ENCODE results near the gene NGFR. TPM values are rescaled to one million over a fixed set of nuclear protein-coding genes. Genes with fewer than 3 reads are reported as not detected.

The NGFR gene
- polyA plus RNA-seq, 1 of the 3 experiments (the other 2 are of a cell fraction) = 0.76 TPM

DNA sequence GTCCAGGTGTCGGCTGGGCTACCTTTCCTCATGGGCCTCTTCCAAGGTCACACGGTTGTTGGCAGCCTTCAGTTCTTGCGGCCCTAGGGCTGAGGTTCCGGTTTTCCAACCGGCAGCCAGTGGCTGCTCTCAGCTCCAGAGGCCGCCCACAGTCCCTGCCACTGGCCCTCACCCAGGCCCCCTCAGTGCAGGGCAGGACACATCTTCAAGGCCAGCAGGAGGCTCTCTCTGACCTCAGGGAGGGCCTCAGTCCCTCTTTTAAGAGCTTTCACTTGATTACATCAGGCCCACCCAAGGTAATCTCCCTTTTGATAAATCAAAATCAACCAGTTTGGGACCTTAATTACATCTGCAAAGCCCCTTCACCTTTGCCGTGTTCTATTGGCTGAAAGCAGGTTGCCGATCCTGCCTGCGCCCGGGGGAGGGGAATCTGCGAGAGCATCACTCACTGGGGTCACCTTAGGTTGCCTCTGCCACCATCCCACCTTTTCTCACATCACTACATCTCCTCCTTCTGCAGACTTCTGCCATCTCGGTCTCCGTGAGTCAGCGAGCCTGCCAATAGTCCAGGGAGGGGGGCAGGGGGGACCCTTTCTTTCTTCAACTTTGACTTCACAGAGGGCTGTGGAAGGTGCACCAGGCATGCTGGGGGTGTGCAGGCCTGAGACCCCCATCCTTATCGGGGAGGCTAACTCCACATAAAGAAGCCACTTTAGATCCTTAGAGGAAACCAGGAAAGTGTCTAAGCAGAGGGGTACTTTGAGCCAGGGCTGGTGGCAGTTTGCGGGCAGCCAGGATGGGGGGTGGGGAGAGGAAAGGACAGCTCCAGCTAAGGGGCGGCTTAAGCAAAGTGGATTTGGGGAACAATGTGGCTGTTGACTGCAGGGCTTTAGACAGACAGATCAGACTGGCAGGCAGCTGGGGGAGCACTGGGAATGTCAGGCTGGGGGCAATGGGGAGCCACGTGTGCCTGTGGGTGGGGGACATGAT, 51.7 kb downstream of the NGFR start:
- 79% methylated on average over 18 of the region's 18 CpGs for WGBS (ENCODE audit: low lambda C conversion rate)
- H3K4me1 ChIP-seq (ENCODE audit: control insufficient read depth in 1 of 2, insufficient read depth in 2 of 2, low read depth in 1 of 2, low read length in 1 of 2) = peaks cover 0 to 40% of the 10 kb centered on the region in 2 experiments; a peak in 1 of 4 replicates
- H2AFZ ChIP-seq (ENCODE audit: low read depth) = no peak overlapping the region
- no peaks in the 10 kb centered on the region for H3K79me2 ChIP-seq (ENCODE audit: insufficient read depth)
- ChIA-PET CTCF (interaction anchor here (1.0 to 17.1 kb wide), 15 partner anchors 10 to 148 kb away, joined by 3 to 499 read pairs (median 5); partner anchors contain the start of genes NGFR and PHB1), POLR2A (interaction anchor here (0.8 kb wide), 1 partner anchor 32 kb away, joined by 3 read pairs; no protein-coding TSS in a partner anchor)
- no peaks in the 10 kb centered on the region for H4K20me1 ChIP-seq (ENCODE audit: insufficient read depth)
- no peaks in the 10 kb centered on the region for H3K36me3 ChIP-seq (replicated peaks in 1 of 2; ENCODE audit: control insufficient read depth in 1 of 2, insufficient read depth in 2 of 2, low read length in 1 of 2)
- no peaks in the 10 kb centered on the region for H3K9me2 ChIP-seq
- H3K9me3 ChIP-seq = no peaks in the 10 kb centered on the region
- H3K4me2 ChIP-seq = no peak overlapping the region
- H3K9ac ChIP-seq = no peak overlapping the region
- TF ChIP-seq USF2 (IDR thresholded peaks at IDR 0.05; ENCODE audit: borderline replicate concordance, low read depth, low read length) (no peak), RCOR1 (IDR thresholded peaks at IDR 0.05; ENCODE audit: low read length) (no peak), ZBTB33 (IDR thresholded peaks at IDR 0.05; ENCODE audit: borderline replicate concordance, low read depth) (no peak), CHD2 (IDR thresholded peaks at IDR 0.05; ENCODE audit: low read length, partially characterized antibody) (no peak), MEF2A (IDR thresholded peaks at IDR 0.05; ENCODE audit: borderline replicate concordance, low read depth) (no peak), SIN3A (IDR thresholded peaks at IDR 0.05; ENCODE audit: borderline replicate concordance, low read depth, low read length) (no peak)
- H3K27ac ChIP-seq (ENCODE audit: low read depth in 2 of 2, low read length in 1 of 2) = no peak overlapping the region
- no peaks in the 10 kb centered on the region for H3F3A ChIP-seq (replicated peaks; ENCODE audit: insufficient read depth)
- no peak overlapping the region for H3K4me3 ChIP-seq (ENCODE audit: low read depth in 2 of 2, low read length in 1 of 2)
- peaks cover 16% of the 10 kb centered on the region for H3K27me3 ChIP-seq (ENCODE audit: insufficient read depth)
- peak; percentile 30 for DNase-seq

DNA sequence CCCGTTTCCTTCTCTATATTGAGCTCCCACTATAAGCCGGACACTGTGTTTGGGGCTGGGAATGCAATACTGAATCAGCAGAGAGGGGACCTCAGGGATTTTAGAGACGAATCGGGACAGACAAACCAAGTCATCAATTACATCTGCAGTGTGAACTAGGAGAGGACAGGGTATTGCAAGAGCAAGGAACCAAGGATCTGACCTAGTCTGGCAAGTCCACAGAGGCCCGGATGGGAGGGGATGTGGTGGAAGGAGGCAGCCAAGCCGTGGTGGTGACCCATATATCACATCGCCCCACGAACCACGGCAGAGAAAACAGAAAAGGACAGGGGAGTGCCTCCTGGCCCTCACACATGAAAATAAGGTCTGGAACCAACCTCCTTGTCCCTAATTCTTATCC, 52.5 kb downstream of the NGFR start:
- Histone ChIP-seq H3K4me2 (no peak overlapping the region), H3F3A (replicated peaks; ENCODE audit: insufficient read depth) (no peaks in the 10 kb centered on the region), H3K79me2 (ENCODE audit: insufficient read depth) (no peaks in the 10 kb centered on the region), H3K4me3 (ENCODE audit: low read depth in 2 of 2, low read length in 1 of 2) (no peak overlapping the region), H3K9me2 (no peaks in the 10 kb centered on the region), H4K20me1 (ENCODE audit: insufficient read depth) (no peaks in the 10 kb centered on the region), H3K27me3 (ENCODE audit: insufficient read depth) (peaks cover 16% of the 10 kb centered on the region), H3K9me3 (no peaks in the 10 kb centered on the region), H3K9ac (no peak overlapping the region), H3K4me1 (ENCODE audit: control insufficient read depth in 1 of 2, insufficient read depth in 2 of 2, low read depth in 1 of 2, low read length in 1 of 2) (peaks cover 0 to 43% of the 10 kb centered on the region in 2 experiments; a peak in 1 of 4 replicates), H2AFZ (ENCODE audit: low read depth) (no peak overlapping the region), H3K36me3 (replicated peaks in 1 of 2; ENCODE audit: control insufficient read depth in 1 of 2, insufficient read depth in 2 of 2, low read length in 1 of 2) (no peaks in the 10 kb centered on the region), H3K27ac (ENCODE audit: low read depth in 2 of 2, low read length in 1 of 2) (no peak overlapping the region; a peak in 1 of 4 replicates)
- POLR2A ChIA-PET = interaction anchor here (0.8 kb wide), 1 partner anchor 32 kb away, joined by 3 read pairs; no protein-coding TSS in a partner anchor
- peak; percentile 30 for DNase-seq
- CTCF ChIA-PET = interaction anchor here (0.9 to 17.1 kb wide), 18 partner anchors 8 to 140 kb away, joined by 3 to 499 read pairs (median 5); partner anchors contain the start of genes NGFR and PHB1
- 72% methylated on average over 9 of the region's 9 CpGs for WGBS (ENCODE audit: low lambda C conversion rate)
- TF ChIP-seq GABPA (IDR thresholded peaks at IDR 0.05; ENCODE audit: low read depth) (no peak), TAF1 (IDR thresholded peaks at IDR 0.05; ENCODE audit: borderline replicate concordance, low read depth, low read length) (no peak), YY1 (IDR thresholded peaks at IDR 0.05; ENCODE audit: low read depth) (no peak), REST (IDR thresholded peaks at IDR 0.05; ENCODE audit: low read depth, low read length) (no peak), NRF1 (IDR thresholded peaks at IDR 0.05; ENCODE audit: low read depth, low read length) (no peak), RCOR1 (IDR thresholded peaks at IDR 0.05; ENCODE audit: low read length) (no peak), EZH2phosphoT487 (IDR thresholded peaks at IDR 0.05; ENCODE audit: borderline replicate concordance, low read depth) (no peak), ELF1 (IDR thresholded peaks at IDR 0.05) (no peak), RAD21 (IDR thresholded peaks at IDR 0.05; ENCODE audit: low read length) (no peak)
- TF ChIP-seq, protein P1, sequence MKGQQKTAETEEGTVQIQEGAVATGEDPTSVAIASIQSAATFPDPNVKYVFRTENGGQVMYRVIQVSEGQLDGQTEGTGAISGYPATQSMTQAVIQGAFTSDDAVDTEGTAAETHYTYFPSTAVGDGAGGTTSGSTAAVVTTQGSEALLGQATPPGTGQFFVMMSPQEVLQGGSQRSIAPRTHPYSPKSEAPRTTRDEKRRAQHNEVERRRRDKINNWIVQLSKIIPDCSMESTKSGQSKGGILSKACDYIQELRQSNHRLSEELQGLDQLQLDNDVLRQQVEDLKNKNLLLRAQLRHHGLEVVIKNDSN (IDR thresholded peaks at IDR 0.05; ENCODE audit: borderline replicate concordance, low read depth) = no peak
